COLO829 (cell line): ENCODE results near the gene TAF11L4.
"Not testable (repeated sequence)": the region's sequence is repeated elsewhere in the genome, so short reads cannot be mapped to it uniquely, and the experiment has no call there.

Experiments
- DNase-seq: peaks from one replicate; pipeline ENCODE4 v3.0.0; 2012; ENCODE audit warnings: low spot score

Gene TAF11L4

GRCh38 chr5:17521501-17521900 lies at the start of gene TAF11L4:
Gene TAF11L4, plus strand, starts transcription at chr5:17521801.
- DNase-seq: not testable (repeated sequence)

GRCh38 chr5:17475064-17475463 lies 46.5 kb upstream of the TAF11L4 start:
- not testable (repeated sequence) for DNase-seq

- no peak for DNase-seq
Measured at GRCh38 chr5:17477043-17477442, 44.6 kb upstream of the TAF11L4 start.

GRCh38 chr5:17477573-17478265 lies 43.9 kb upstream of the TAF11L4 start:
- DNase-seq: no peak

GRCh38 chr5:17481378-17481777 lies 40.2 kb upstream of the TAF11L4 start:
- DNase-seq: no peak

- DNase-seq: no peak
Measured at GRCh38 chr5:17482790-17483189, 38.8 kb upstream of the TAF11L4 start.

GRCh38 chr5:17486464-17487173 lies 35.0 kb upstream of the TAF11L4 start:
- not testable (repeated sequence) for DNase-seq

- no peak for DNase-seq
Measured at GRCh38 chr5:17487174-17487512, 34.5 kb upstream of the TAF11L4 start.

GRCh38 chr5:17491257-17491656 lies 30.3 kb upstream of the TAF11L4 start:
- not testable (repeated sequence) for DNase-seq

GRCh38 chr5:17492770-17493169 lies 28.8 kb upstream of the TAF11L4 start:
- no peak for DNase-seq

GRCh38 chr5:17497446-17497845 lies 24.2 kb upstream of the TAF11L4 start:
- no peak for DNase-seq

- DNase-seq: not testable (repeated sequence)
Measured at GRCh38 chr5:17497931-17498330, 23.7 kb upstream of the TAF11L4 start, which contains the start of gene TAF11L2. Gene TAF11L2, plus strand, starts transcription at chr5:17498231.

- no peak for DNase-seq
Measured at GRCh38 chr5:17511775-17512325, 9.8 kb upstream of the TAF11L4 start.

GRCh38 chr5:17517526-17517925 lies 4.1 kb upstream of the TAF11L4 start:
- DNase-seq: not testable (repeated sequence)

GRCh38 chr5:17518067-17518466 lies 3.5 kb upstream of the TAF11L4 start, which contains the start of gene TAF11L3:
Gene TAF11L3, plus strand, starts transcription at chr5:17518367.
- DNase-seq: not testable (repeated sequence)

- DNase-seq: not testable (repeated sequence)
Measured at GRCh38 chr5:17519508-17519907, 2.1 kb upstream of the TAF11L4 start.

- DNase-seq: not testable (repeated sequence)
Measured at GRCh38 chr5:17524935-17525334, 3.3 kb downstream of the TAF11L4 start, which contains the start of gene TAF11L5. Gene TAF11L5, plus strand, starts transcription at chr5:17525235.

- not testable (repeated sequence) for DNase-seq
Measured at GRCh38 chr5:17526504-17526903, 4.9 kb downstream of the TAF11L4 start.

- DNase-seq: not testable (repeated sequence)
Measured at GRCh38 chr5:17528369-17528768, 6.8 kb downstream of the TAF11L4 start, which contains the start of gene TAF11L6. Gene TAF11L6, plus strand, starts transcription at chr5:17528669.
